ENCODE measurements around the gene KIR2DL4.
"Not testable (repeated sequence)": the region's sequence is repeated elsewhere in the genome, so short reads cannot be mapped to it uniquely, and the experiment has no call there.

The KIR2DL4 gene

GRCh38 chr19:54804571-54804970 lies 1.2 kb downstream of the KIR2DL4 start:
- no peak for DNase-seq (ENCODE audit: low read depth in 2 of 2)

GRCh38 chr19:54805665-54806515 lies 2.5 kb downstream of the KIR2DL4 start:
- DNase-seq (ENCODE audit: low read depth in 2 of 2): no peak

DNA sequence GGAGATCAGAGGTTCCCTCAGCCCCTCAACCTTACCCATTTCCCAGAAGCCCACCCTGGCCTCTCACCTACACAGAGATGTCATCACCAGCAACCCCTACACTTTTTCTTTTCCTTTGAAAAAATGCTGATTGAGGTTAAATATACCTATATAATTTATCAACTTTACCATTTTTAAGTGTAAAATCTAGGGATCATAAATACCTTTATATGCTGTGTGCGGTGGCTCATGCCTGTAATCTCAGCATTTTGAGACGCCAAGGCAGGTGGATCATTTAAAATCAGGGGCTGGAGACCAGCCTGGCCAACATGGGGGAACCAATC lies 3.1 kb downstream of the KIR2DL4 start:
- no peak for DNase-seq (ENCODE audit: low read depth in 2 of 2)

DNA sequence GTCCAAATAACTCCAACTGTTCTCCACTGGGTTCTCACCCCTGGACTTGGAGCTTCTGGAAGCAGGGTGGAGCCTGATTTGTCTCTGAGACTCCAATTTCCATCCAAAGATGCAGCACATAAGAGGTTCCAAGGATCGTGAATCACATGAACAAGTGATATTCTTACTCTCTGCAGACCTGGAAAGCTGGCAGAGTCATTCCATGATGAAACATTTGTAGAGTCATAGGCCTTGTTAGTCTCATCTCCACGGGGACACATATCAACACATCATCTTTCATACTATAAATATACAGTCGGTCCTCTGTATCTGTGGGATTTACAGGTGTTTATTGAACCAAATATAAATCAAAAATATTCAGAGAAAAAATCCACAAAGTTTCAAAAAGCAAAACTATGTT lies 11.2 kb downstream of the KIR2DL4 start:
- not testable (repeated sequence) for DNase-seq (ENCODE audit: low read depth in 2 of 2)

DNA sequence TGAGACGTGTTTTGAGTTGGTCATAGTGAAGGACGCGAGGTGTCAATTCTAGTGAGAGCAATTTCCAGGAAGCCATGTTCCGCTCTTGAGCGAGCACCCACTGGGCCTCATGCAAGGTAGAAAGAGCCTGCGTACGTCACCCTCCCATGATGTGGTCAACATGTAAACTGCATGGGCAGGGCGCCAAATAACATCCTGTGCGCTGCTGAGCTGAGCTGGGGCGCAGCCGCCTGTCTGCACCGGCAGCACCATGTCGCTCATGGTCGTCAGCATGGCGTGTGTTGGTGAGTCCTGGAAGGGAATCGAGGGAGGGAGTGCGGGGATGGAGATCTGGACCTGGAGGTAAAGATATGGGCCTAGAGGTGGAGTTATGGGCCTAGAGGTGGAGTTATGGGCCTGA lies 12.8 kb downstream of the KIR2DL4 start, which contains the start of gene KIR3DL1:
TSS of gene KIR3DL1 (plus strand) at position 218 of the 400 bp plus-strand sequence.
- not testable (repeated sequence) for DNase-seq (ENCODE audit: low read depth in 2 of 2)

GRCh38 chr19:54817670-54818536 lies 14.5 kb downstream of the KIR2DL4 start:
- no peak for DNase-seq (ENCODE audit: low read depth in 2 of 2)

DNA sequence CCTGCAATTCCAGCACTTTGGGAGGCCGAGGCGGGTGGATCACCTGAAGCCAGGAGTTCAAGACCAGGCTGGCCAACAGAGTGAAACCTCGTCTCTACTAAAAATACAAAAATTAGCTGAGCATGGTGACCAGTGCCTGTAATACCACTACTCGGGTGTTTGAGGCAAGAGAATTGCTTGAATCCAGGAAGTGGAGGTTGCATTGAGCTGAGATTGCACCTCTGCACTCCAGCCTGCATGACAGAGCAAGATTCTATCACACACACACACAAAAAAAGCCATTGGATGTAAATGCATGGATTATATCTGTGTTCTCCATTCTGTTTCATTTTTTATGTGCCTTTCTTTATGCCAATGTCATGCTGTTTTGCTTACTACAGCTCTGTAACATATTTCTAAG lies 21.0 kb downstream of the KIR2DL4 start:
- not testable (repeated sequence) for DNase-seq (ENCODE audit: low read depth in 2 of 2)

GRCh38 chr19:54825326-54825725 lies 21.9 kb downstream of the KIR2DL4 start:
- not testable (repeated sequence) for DNase-seq (ENCODE audit: low read depth in 2 of 2)

DNA sequence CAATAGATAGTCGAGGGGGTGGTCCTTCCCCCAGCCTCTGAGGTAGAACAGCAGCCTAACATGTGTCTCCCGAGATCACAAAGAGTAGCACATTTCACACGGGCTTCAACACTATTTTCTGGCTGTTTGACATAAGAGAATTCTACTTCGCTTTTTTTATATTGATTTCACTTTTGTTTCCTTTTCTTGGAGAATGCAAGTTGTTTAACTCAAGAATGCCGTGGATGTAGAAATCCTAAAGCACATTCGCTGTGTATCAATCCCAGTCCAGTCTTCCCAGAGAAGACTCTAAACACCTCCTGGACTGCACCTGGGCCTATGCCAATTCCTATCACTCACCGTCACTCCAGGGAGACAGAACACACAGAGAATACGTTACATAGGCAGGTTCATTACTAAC lies 24.7 kb downstream of the KIR2DL4 start:
- DNase-seq (ENCODE audit: low read depth in 2 of 2): not testable (repeated sequence)

- DNase-seq (ENCODE audit: low read depth in 2 of 2): not testable (repeated sequence)
These were observed 29.1 kb downstream of the KIR2DL4 start, which contains the start of gene KIR2DS4 for GRCh38 chr19:54832496-54832895. Gene KIR2DS4, plus strand, starts transcription at chr19:54832676.

GRCh38 chr19:54835126-54835525 lies 31.7 kb downstream of the KIR2DL4 start:
- DNase-seq (ENCODE audit: low read depth in 2 of 2): peak in 1 of 2 donors; percentile 4

DNA sequence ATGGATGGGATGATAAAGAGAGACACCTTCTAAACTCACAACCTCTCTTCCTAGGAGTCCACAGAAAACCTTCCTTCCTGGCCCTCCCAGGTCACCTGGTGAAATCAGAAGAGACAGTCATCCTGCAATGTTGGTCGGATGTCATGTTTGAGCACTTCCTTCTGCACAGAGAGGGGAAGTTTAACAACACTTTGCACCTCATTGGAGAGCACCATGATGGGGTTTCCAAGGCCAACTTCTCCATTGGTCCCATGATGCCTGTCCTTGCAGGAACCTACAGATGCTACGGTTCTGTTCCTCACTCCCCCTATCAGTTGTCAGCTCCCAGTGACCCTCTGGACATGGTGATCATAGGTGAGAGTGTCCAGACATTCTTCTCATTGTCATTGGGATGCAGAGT lies 34.1 kb downstream of the KIR2DL4 start:
- DNase-seq (ENCODE audit: low read depth in 2 of 2): not testable (repeated sequence)

DNA sequence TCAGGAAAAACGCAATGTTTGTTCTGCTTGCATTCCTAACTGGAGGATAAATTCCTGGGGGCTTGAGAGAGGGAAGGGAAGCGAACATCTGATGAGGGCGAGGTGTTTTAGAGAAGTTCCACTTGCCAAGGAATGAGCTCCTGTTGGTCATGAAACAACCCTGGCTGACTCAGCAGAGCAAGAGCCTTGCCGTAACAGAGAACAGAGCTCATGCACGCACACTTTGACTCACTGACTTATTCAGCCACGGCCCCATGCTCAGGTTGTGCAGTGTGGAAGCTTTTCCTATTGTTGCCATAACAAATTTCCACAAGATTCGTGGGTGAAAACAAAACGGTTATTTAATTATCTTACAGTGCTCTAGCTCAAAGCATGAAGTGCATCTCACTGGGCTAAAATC lies 39.8 kb downstream of the KIR2DL4 start:
- not testable (repeated sequence) for DNase-seq (ENCODE audit: low read depth in 2 of 2)

GRCh38 chr19:54850061-54850640 lies 46.7 kb downstream of the KIR2DL4 start, which contains the start of gene KIR3DL2:
Gene KIR3DL2, plus strand, starts transcription at chr19:54850443. Its CDS starts 33 bp downstream, at chr19:54850476.
- DNase-seq (ENCODE audit: low read depth in 2 of 2): not testable (repeated sequence)

DNA sequence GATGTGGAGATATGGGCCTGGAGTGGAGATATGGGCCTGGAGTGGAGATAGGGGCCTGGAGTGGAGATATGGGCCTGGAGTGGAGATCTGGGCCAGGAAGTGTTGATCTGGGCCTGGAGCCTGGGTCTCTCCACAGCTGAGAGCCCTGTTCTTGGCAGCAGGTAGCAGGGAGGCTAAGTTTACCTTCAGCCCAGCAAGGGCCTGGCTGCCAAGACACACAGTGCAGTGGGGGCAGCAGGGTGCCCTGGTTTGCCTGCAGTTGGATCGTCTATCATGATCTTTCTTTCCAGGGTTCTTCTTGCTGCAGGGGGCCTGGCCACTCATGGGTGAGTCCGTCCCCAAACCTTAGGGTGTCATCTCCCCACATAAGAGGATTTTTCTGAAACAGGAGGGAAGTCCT lies 47.5 kb downstream of the KIR2DL4 start:
- DNase-seq (ENCODE audit: low read depth in 2 of 2): no peak

- no peak for DNase-seq (ENCODE audit: low read depth in 2 of 2)
These were observed 47.9 kb downstream of the KIR2DL4 start for GRCh38 chr19:54851353-54851752.

DNA sequence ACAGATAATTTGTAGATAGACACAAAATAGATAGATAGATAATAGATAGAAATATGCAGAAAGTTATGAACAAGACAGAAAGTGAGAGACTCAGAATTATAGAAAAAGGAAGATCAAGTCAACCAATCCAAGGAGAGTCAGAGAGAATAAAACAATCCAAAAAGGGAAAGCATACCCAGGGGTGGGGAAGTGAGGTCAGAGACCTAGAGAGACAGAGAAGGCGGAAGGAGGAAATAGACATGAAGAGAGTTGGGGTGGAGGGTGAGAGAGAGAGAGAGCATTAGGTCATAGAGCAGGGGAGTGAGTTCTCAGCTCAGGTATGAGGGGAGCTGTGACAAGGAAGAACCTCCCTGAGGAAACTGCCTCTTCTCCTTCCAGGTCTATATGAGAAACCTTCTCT lies 51.8 kb downstream of the KIR2DL4 start:
- not testable (repeated sequence) for DNase-seq (ENCODE audit: low read depth in 2 of 2)

- not testable (repeated sequence) for DNase-seq (ENCODE audit: low read depth in 2 of 2)
These were observed 55.1 kb downstream of the KIR2DL4 start for GRCh38 chr19:54858476-54858875.

DNA sequence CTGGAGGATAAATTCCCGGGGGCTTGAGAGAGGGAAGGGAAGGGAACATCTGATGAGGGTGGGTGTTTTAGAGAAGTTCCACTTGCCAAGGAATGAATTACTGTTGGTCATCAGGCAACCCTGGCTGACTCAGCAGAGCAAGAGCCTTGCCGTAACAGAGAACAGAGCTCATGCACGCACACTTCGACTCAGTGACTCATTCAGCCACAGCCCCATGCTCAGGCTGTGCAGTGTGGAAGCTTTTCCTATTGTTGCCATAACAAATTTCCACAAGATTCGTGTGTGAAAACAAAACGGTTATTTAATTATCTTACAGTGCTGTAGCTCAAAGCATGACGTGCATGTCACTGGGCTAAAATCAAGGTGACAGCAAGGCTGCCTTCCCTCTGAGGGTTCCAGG lies 56.0 kb downstream of the KIR2DL4 start:
- DNase-seq (ENCODE audit: low read depth in 2 of 2): not testable (repeated sequence)

- not testable (repeated sequence) for DNase-seq (ENCODE audit: low read depth in 2 of 2)
These were observed 60.0 kb downstream of the KIR2DL4 start for GRCh38 chr19:54863459-54863858.
